Suppressor macrophage (primary cell): ENCODE results near the gene CERKL.

ENCODE experiments used
- DNase-seq, 4 experiments: peaks; one replicate each; pipeline ENCODE4 v3.0.0-alpha.2; 2020 to 2022

CERKL gene

GRCh38 chr2:181515719-181516118, 141.2 kb downstream of the CERKL start:
- DNase-seq: no peak

DNA sequence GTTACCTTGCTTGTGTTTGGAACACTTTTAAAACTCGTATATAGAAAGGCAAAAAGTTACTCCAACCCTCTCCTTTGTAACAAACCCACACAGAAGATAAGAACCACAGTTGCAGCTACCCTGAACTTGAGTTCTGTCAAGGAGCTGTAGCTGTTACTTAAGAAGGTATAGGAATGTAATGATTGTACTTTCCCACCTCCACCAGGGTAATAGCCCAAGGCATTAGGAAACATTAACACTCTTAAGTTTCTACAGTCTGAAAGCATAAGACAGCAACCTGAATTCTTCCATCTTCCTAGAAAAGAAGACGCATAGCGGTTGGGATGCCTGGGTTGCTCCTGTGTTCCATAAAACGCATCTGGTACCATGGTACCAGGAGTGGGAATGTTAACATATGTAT, 156.7 kb downstream of the CERKL start:
- no peak for DNase-seq

DNA sequence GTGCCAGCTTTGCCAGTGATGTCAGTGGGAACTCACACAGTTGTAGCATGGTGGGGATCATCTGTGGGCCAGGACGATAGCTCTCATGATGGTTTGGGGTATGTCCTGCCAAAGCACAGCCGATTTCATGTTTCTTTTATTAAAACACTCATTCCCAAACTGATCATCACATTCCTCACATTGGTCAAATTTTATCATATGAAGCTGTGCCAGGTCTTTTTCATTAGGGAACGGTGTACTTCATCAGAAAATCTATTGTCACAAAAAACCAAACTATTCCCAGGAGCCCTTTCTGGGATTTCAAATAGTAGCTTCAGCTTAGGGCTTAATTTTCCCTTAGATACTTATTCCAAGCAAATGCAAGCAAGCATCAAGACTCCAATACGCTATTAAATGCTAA, 157.7 kb downstream of the CERKL start:
- no peak for DNase-seq
